Heart left ventricle (tissue), 16 donors: ENCODE results near the gene CCNQ. TPM values are rescaled to one million over a fixed set of nuclear protein-coding genes. Genes with fewer than 3 reads are reported as not detected.

Experiments used
- ATAC-seq, 4 donors: fragments of 200-7000 bp; cut with Tn5 transposase; one replicate each; pipeline ENCODE4 v1.9.1; 2020 to 2022; ENCODE audit warnings: moderate library complexity in 4 of 4, mild to moderate bottlenecking in 3 of 4, moderate number of reproducible peaks in 1 of 4
- DNase-seq, 5 donors: peaks; one replicate each; pipeline ENCODE4 v3.0.0-alpha.2; 2020
- H3K27ac ChIP-seq, 12 donors: fragments of 200-600 bp; sonication (generic) in 4 of 12; one replicate each; pipeline versions ENCODE4 v1.5.0 to v1.8.0; 2016 to 2022; ENCODE audit warnings: mild to moderate bottlenecking in 2 of 12
- H3K27me3 ChIP-seq, 9 donors: fragments of 200-600 bp; sonication (generic) in 2 of 9; one replicate each; pipeline versions ENCODE4 v1.5.1 to v1.8.0; 2016 to 2022; ENCODE audit warnings: mild to moderate bottlenecking in 3 of 9
- H3K36me3 ChIP-seq, 9 donors: fragments of 200-600 bp; sonication (generic) in 2 of 9; one replicate each; pipeline versions ENCODE4 v1.5.0 to v1.8.0; 2018 to 2022; ENCODE audit warnings: mild to moderate bottlenecking in 2 of 9
- H3K4me1 ChIP-seq, 12 donors: fragments of 200-600 bp; sonication (generic) in 4 of 12; one replicate each; pipeline versions ENCODE4 v1.5.0 to v1.8.0; 2016 to 2022; ENCODE audit warnings: mild to moderate bottlenecking in 3 of 12
- H3K4me3 ChIP-seq, 12 donors: fragments of 200-600 bp; sonication (generic) in 4 of 12; one replicate each; pipeline versions ENCODE4 v1.5.0 to v1.8.0; 2017 to 2022; ENCODE audit warnings: mild to moderate bottlenecking in 9 of 12, moderate library complexity in 4 of 12
- H3K9me3 ChIP-seq, 12 donors: fragments of 200-600 bp; sonication (generic) in 4 of 12; one replicate each; pipeline versions ENCODE4 v1.5.0 to v1.8.0; 2016 to 2022; ENCODE audit warnings: mild to moderate bottlenecking in 1 of 12
- POLR2A ChIP-seq, 2 donors: fragments of 450-650 bp; IDR thresholded peaks; one replicate each; pipeline ENCODE4 v1.6.1; 2017; ENCODE audit warnings: antibody characterized with exemption in 2 of 2, mild to moderate bottlenecking in 2 of 2, moderate library complexity in 2 of 2
- WGBS, 4 donors: extraction: QIAGEN DNeasy Blood & Tissue Kit in 2 of 4; methylation state at CpG; one replicate each; pipeline versions ENCODE4 v1.1.5 to v1.1.7; 2013 to 2018; 5-methylcytosine and 5-hydroxymethylcytosine counted together
- intact Hi-C, 10 donors: fragments of 100-400 bp; cut with DNase I; formaldehyde crosslinking; loops; one replicate each; pipeline versions ENCODE4 v1.11.1 to v1.14.2; 2022
- polyA plus RNA-seq, 2 donors: library from polyadenylated mRNA; stranded (reverse); fragments of 200-250 nt; gene quantifications; one replicate each; pipeline ENCODE4 v1.2.3, GENCODE V29; 2013
- total RNA-seq, 9 donors: library from RNA; depleted of rRNA in 2 of 9; stranded (reverse); fragments of >200 nt in 2 of 9; fragmentation: NEBNext Ultra II Directional in 3 of 9; extraction: Animal tissue kit (Norgen Biotek cat#: 25700) in 3 of 9; gene quantifications; one replicate each; pipeline versions ENCODE4 v1.1.0 to v1.2.4, GENCODE V29; 2016 to 2023
- TF ChIP-seq, protein P1 (sequence below), 12 donors: fragments of 200-600 bp; sonication (generic) in 4 of 12; IDR thresholded peaks; one replicate each; pipeline versions ENCODE4 v1.5.0 to v1.8.0; 2018 to 2022; ENCODE audit warnings: antibody characterized with exemption in 12 of 12, mild to moderate bottlenecking in 5 of 12
- donor health status: ischemic (EF 13 %, LVEDD 7.1; RV severe dilation, severe dysfunction).
- donor health status: healthy with polysubstance abuse.
- donor health status: DM: no; HTN: yes; CAD: no.
- donor health status: DM: no; HTN: no; CAD: no.
- donor health status: ischemic (EF 25% LVEDD 6.9; RV normal size, moderate dysfunction).
- donor health status: ischemic (EF 25% LVEDD 5.7; RV mildly dilated, moderate dysfunction).
- donor health status: healthy.
- donor health status: DM: yes; HTN: yes; CAD: no.
- donor health status: ischemic (EF 35%, LVEDD 5.7; RV mildly dilated, moderate dysfunction).
- donor health status: nonischemic (EF 11% LVEDD 7.7; RV severe dilation, severe dysfunction).
- donor health status: DM: yes; HTN: yes; CAD: no.
- donor health status: PGD.
- donor health status: ischemic (EF 29% LVEDD 5.4; RV normal size, mild dysfunction).
- donor health status: nonischemic (EF 23%, LVEDD 6.1; RV moderate dilation, normal function).

Gene CCNQ
- total and polyA plus RNA-seq, 11 donors, result 16.2 to 126 (median 46.5) TPM

DNA sequence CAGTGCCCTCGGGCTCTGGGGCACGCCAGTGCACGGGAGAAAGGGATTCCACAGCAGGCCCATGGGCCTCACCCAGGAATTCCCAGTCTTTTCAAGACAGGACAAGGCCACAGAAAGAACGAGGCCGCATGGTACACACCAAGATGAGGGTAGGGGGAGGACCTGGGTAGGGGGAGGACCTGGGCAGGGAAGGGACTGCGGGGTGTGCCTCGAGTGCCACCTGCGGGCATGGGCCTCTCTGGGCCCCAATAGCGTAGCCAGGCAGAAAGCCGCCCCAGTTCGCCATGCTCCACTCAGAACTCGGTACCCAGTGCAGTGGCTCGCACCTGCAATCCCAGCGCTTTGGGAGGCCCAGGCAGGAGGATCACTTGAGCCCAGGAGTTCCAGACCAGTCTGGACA is 34.1 kb upstream of the CCNQ start:
- no peak overlapping the region for H3K27ac ChIP-seq
- no peak overlapping the region for H3K4me3 ChIP-seq
- DNase-seq (peak in 1 of 5 donors; percentile 13), ATAC-seq (no peak)
- H3K27me3 ChIP-seq, result peaks cover 0 to 13% (median 0%) of the 10 kb centered on the region in 9 donors
- H3K36me3 ChIP-seq, result no peaks in the 10 kb centered on the region
- WGBS, 4 donors, result 89 to 97% (median 95%) methylated on average over 14 of the region's 14 CpGs
- intact Hi-C loops, result loop anchor here in 1 of 10 donors (5.0 kb wide), 1 partner anchor 34 kb away; no protein-coding TSS in a partner anchor
- H3K4me1 ChIP-seq, result peaks cover 0 to 6% (median 0%) of the 10 kb centered on the region in 12 donors
- peaks cover 0 to 15% (median 0%) of the 10 kb centered on the region in 12 donors for H3K9me3 ChIP-seq
- TF ChIP-seq, protein P1, sequence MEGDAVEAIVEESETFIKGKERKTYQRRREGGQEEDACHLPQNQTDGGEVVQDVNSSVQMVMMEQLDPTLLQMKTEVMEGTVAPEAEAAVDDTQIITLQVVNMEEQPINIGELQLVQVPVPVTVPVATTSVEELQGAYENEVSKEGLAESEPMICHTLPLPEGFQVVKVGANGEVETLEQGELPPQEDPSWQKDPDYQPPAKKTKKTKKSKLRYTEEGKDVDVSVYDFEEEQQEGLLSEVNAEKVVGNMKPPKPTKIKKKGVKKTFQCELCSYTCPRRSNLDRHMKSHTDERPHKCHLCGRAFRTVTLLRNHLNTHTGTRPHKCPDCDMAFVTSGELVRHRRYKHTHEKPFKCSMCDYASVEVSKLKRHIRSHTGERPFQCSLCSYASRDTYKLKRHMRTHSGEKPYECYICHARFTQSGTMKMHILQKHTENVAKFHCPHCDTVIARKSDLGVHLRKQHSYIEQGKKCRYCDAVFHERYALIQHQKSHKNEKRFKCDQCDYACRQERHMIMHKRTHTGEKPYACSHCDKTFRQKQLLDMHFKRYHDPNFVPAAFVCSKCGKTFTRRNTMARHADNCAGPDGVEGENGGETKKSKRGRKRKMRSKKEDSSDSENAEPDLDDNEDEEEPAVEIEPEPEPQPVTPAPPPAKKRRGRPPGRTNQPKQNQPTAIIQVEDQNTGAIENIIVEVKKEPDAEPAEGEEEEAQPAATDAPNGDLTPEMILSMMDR (IDR thresholded peaks at IDR 0.05), result no peak
- no peak for TF ChIP-seq POLR2A (IDR thresholded peaks at IDR 0.05)

- no peaks in the 10 kb centered on the region for H3K36me3 ChIP-seq
- H3K4me1 ChIP-seq, result peaks cover 0 to 6% (median 0%) of the 10 kb centered on the region in 12 donors
- TF ChIP-seq, protein P1 (IDR thresholded peaks at IDR 0.05), result no peak
- no peak for TF ChIP-seq POLR2A (IDR thresholded peaks at IDR 0.05)
- ATAC-seq, result no peak
- WGBS, 4 donors, result 83 to 98% (median 89%) methylated on average over 5 to 7 of the region's 7 CpGs
- H3K27ac ChIP-seq, result no peak overlapping the region
- peak in 1 of 5 donors; percentile 13 for DNase-seq
- H3K9me3 ChIP-seq, result peaks cover 0 to 15% (median 0%) of the 10 kb centered on the region in 12 donors
- H3K4me3 ChIP-seq, result no peak overlapping the region
- H3K27me3 ChIP-seq, result peaks cover 0 to 13% (median 0%) of the 10 kb centered on the region in 9 donors
- intact Hi-C loops, result loop anchor here in 1 of 10 donors (5.0 kb wide), 1 partner anchor 35 kb away; no protein-coding TSS in a partner anchor
Measured at GRCh38 chrX:153632595-153632946, 33.6 kb upstream of the CCNQ start.

DNA sequence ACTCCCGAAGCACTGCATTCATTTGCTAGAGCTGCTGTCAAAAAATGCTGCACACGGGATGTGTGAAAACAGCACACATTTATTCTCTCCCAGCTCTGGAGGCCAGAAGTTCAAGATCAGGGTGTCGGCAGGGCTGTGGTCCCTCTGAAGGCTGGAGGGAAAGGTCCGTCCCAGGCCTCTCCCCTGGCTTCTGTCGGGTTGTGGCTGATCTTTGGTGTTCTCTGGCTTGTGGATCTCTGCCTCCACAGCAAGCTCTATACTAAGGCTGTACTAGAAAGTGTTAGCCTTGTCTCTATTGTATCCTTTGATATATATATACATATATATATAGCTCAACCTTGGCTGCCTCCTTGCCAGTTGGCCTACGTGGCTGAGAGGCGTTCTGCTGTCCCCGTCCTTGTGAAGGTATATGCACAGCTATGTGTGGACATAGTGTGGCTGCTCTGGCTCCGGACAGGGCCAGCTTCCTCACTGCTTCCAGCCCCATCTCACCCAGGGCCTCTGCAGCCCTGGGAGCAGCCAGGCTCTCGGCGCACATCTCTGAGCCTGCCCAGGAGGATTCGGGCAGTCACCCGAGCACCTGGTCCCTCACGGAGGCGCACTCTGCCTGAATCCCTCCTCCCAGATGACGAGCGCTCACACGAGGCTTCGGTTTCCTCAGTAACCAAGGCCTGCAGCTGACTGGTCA is 33.1 kb upstream of the CCNQ start:
- ATAC-seq (no peak), DNase-seq (no peak)
- intact Hi-C loops, result loop anchor here in 1 of 10 donors (5.0 kb wide), 1 partner anchor 35 kb away; no protein-coding TSS in a partner anchor
- Histone ChIP-seq H3K36me3 (no peaks in the 10 kb centered on the region), H3K4me1 (peaks cover 0 to 6% (median 0%) of the 10 kb centered on the region in 12 donors), H3K27me3 (peaks cover 0 to 13% (median 0%) of the 10 kb centered on the region in 9 donors), H3K27ac (no peak overlapping the region), H3K4me3 (no peak overlapping the region), H3K9me3 (peaks cover 0 to 15% (median 0%) of the 10 kb centered on the region in 12 donors)
- WGBS, 4 donors, result 86 to 96% (median 94%) methylated on average over 19 of the region's 19 CpGs
- no peak for TF ChIP-seq POLR2A (IDR thresholded peaks at IDR 0.05)
- TF ChIP-seq, protein P1 (IDR thresholded peaks at IDR 0.05), result no peak

- WGBS, 4 donors, result 86 to 100% (median 93%) methylated on average over 2 of the region's 2 CpGs
- Histone ChIP-seq H3K36me3 (no peaks in the 10 kb centered on the region), H3K9me3 (peaks cover 0 to 15% (median 0%) of the 10 kb centered on the region in 12 donors), H3K27me3 (peaks cover 0 to 11% (median 0%) of the 10 kb centered on the region in 9 donors), H3K27ac (no peak overlapping the region), H3K4me1 (peaks cover 0 to 6% (median 0%) of the 10 kb centered on the region in 12 donors), H3K4me3 (no peak overlapping the region)
- intact Hi-C loops, result loop anchor here in 1 of 10 donors (5.0 kb wide), 1 partner anchor 36 kb away; no protein-coding TSS in a partner anchor
- TF ChIP-seq, protein P1 (IDR thresholded peaks at IDR 0.05), result no peak
- no peak for TF ChIP-seq POLR2A (IDR thresholded peaks at IDR 0.05)
- ATAC-seq, result no peak
- no peak for DNase-seq
Measured at GRCh38 chrX:153631346-153631745, 32.4 kb upstream of the CCNQ start.
